ENCODE data around the gene CD164L2. TPM values are rescaled to one million over a fixed set of nuclear protein-coding genes. Genes with fewer than 3 reads are reported as not detected.

Gene CD164L2
- total and polyA plus RNA-seq, 2 experiments from 2014 or later: 2.0 to 2.8 TPM

Other genes with a start within 250 kb of the CD164L2 start
- 22.3 and 23.3 TPM in 2 replicates for gene SLC9A1, start 228.2 kb downstream of the CD164L2 start, total RNA-seq (2014; rRNA removed; shearing (Covaris generic))
- 10.4 and 10.5 TPM in 2 replicates for gene SLC9A1, start 228.2 kb downstream of the CD164L2 start, polyA plus RNA-seq (2016; fragmentation: Nextera tagmentation; extraction: Ambion mirVana)
- 13.9 and 14.0 TPM in 2 replicates for gene WDTC1, start 148.7 kb downstream of the CD164L2 start, total RNA-seq (2014; rRNA removed; shearing (Covaris generic))
- gene WDTC1, start 148.7 kb downstream of the CD164L2 start, polyA plus RNA-seq (2016; fragmentation: Nextera tagmentation; extraction: Ambion mirVana): 3.4 and 3.8 TPM in 2 replicates
- gene TMEM222, start 61.2 kb downstream of the CD164L2 start, total RNA-seq (2014; rRNA removed; shearing (Covaris generic)): 22.6 and 27.0 TPM in 2 replicates
- gene TMEM222, start 61.2 kb downstream of the CD164L2 start, polyA plus RNA-seq (2016; fragmentation: Nextera tagmentation; extraction: Ambion mirVana): 17.7 and 17.8 TPM in 2 replicates
- 4.9 and 5.4 TPM in 2 replicates for gene SYTL1, start 41.3 kb downstream of the CD164L2 start, total RNA-seq (2014; rRNA removed; shearing (Covaris generic))
- 12.0 and 12.3 TPM in 2 replicates for gene SYTL1, start 41.3 kb downstream of the CD164L2 start, polyA plus RNA-seq (2016; fragmentation: Nextera tagmentation; extraction: Ambion mirVana)
- gene MAP3K6, start 16.4 kb downstream of the CD164L2 start, total RNA-seq (2014; rRNA removed; shearing (Covaris generic)): 10.6 and 14.9 TPM in 2 replicates
- 7.4 and 8.2 TPM in 2 replicates for gene MAP3K6, start 16.4 kb downstream of the CD164L2 start, polyA plus RNA-seq (2016; fragmentation: Nextera tagmentation; extraction: Ambion mirVana)
- 0.49 TPM in 1 of 2 replicates, not detected in the other for gene FCN3, start 8.5 kb downstream of the CD164L2 start, total RNA-seq (2014; rRNA removed; shearing (Covaris generic))
- gene FCN3, start 8.5 kb downstream of the CD164L2 start, polyA plus RNA-seq (2016; fragmentation: Nextera tagmentation; extraction: Ambion mirVana): 0.66 TPM in 1 of 2 replicates, not detected in the other
- gene GPR3, start 9.3 kb upstream of the CD164L2 start, total RNA-seq (2014; rRNA removed; shearing (Covaris generic)): 6.6 and 9.1 TPM in 2 replicates
- gene GPR3, start 9.3 kb upstream of the CD164L2 start, polyA plus RNA-seq (2016; fragmentation: Nextera tagmentation; extraction: Ambion mirVana): 5.8 and 5.9 TPM in 2 replicates
- gene WASF2, start 106.8 kb upstream of the CD164L2 start, total RNA-seq (2014; rRNA removed; shearing (Covaris generic)): 37.2 and 40.9 TPM in 2 replicates
- gene WASF2, start 106.8 kb upstream of the CD164L2 start, polyA plus RNA-seq (2016; fragmentation: Nextera tagmentation; extraction: Ambion mirVana): 89.5 and 95.6 TPM in 2 replicates
- 19.1 and 22.2 TPM in 2 replicates for gene AHDC1, start 220.8 kb upstream of the CD164L2 start, total RNA-seq (2014; rRNA removed; shearing (Covaris generic))
- gene AHDC1, start 220.8 kb upstream of the CD164L2 start, polyA plus RNA-seq (2016; fragmentation: Nextera tagmentation; extraction: Ambion mirVana): 6.8 and 8.3 TPM in 2 replicates

All from GM23338 (cell line).